Esophagus squamous epithelium (tissue), 4 donors: ENCODE results near the gene NCAM1.

Experiments
- CTCF ChIP-seq, 6 experiments: fragments of 450-650 bp in 4 of 6; fragments of 200-600 bp in 2 of 6; sonication (generic) in 2 of 6; IDR thresholded peaks; one replicate each; pipeline ENCODE4 v1.5.1; 2016 to 2019; ENCODE audit warnings: antibody characterized with exemption in 6 of 6, mild to moderate bottlenecking in 4 of 6, moderate library complexity in 4 of 6
- POLR2A ChIP-seq, 4 donors: fragments of 450-650 bp; IDR thresholded peaks; one replicate each; pipeline ENCODE4 v1.6.1; 2017; ENCODE audit warnings: antibody characterized with exemption in 4 of 4, mild to moderate bottlenecking in 4 of 4, moderate library complexity in 3 of 4

- no peak for TF ChIP-seq CTCF (IDR thresholded peaks at IDR 0.05)
- no peak for TF ChIP-seq POLR2A (IDR thresholded peaks at IDR 0.05)
Observed at GRCh38 chr11:113271551-113272245, 310.5 kb downstream of the NCAM1 start.
